HepG2 (cell line): Measurements from ENCODE around the gene CMTM5. TPM values are rescaled to one million over a fixed set of nuclear protein-coding genes. Genes with fewer than 3 reads are reported as not detected.
"Not testable (repeated sequence)": the region's sequence is repeated elsewhere in the genome, so short reads cannot be mapped to it uniquely, and the experiment has no call there.

ENCODE experiments used
- ATAC-seq: fragments of 200-7000 bp; cut with Tn5 transposase; 3 replicates; pipeline ENCODE4 v1.9.1; 2020; ENCODE audit warnings: mild to moderate bottlenecking, moderate library complexity
- BruUV-seq: library from RNA; stranded (reverse); fragments of 400-500 nt; replicated peaks from 2 replicates; lab custom pipeline; 2021; lab: Mats Ljungman, UMichigan
- CTCF ChIA-PET: fragments of 300-600 bp; formaldehyde crosslinking; extraction: SDS; loops from one replicate; lab custom pipeline; 2021; ENCODE audit warnings: low total read pairs, inconsistent platforms, low intra/inter-chr PET ratio; lab: Yijun Ruan, JAX
- POLR2A ChIA-PET: fragments of 350-600 bp; sonication (Branson Sonifier 250); formaldehyde crosslinking; loops from one replicate; lab custom pipeline; 2020; ENCODE audit warnings: antibody characterized with exemption, inconsistent platforms; lab: Yijun Ruan, JAX
- DNase-seq: peaks from one replicate; pipeline ENCODE4 v3.0.0-alpha.2; 2015; ENCODE audit warnings: low spot score
- FAIRE-seq: peaks from 3 replicates; lab custom pipeline; 2011; peaks lifted over from hg19 to GRCh38; lab: Jason Lieb, UNC
- H2AFZ ChIP-seq: one replicate; pipeline ENCODE4 v1.6.1; 2011; ENCODE audit warnings: low read length, inconsistent platforms
- H3K27ac ChIP-seq: fragments of 300-600 bp; 3 replicates; pipeline ENCODE4 v1.8.0; 2011; ENCODE audit warnings: mixed run types, mild to moderate bottlenecking, mixed read lengths, low read length, inconsistent platforms; ENCODE audit not compliant: insufficient read depth; ENCODE audit errors: extremely low read length
- H3K27me3 ChIP-seq, 2 experiments: fragments of 200-600 bp in 1 of 2; 2 replicates in 1 of 2; 3 replicates in 1 of 2; pipeline versions ENCODE4 v1.6.0 to v1.8.0; 2011; ENCODE audit warnings: low read length in 2 of 2, mild to moderate bottlenecking in 2 of 2, moderate library complexity in 2 of 2, inconsistent platforms in 1 of 2; ENCODE audit not compliant: insufficient read depth in 2 of 2, control insufficient read depth in 1 of 2
- H3K36me3 ChIP-seq, 2 experiments: fragments of 200-600 bp in 1 of 2; replicated peaks in 1 of 2; 2 replicates in 1 of 2; 3 replicates in 1 of 2; pipeline versions ENCODE4 v1.5.1 to v1.8.0; 2011; ENCODE audit warnings: low read length in 2 of 2, inconsistent platforms in 1 of 2; ENCODE audit not compliant: insufficient read depth in 2 of 2, control insufficient read depth in 1 of 2
- H3K4me1 ChIP-seq: 2 replicates; pipeline ENCODE4 v1.5.1; 2012; ENCODE audit warnings: low read length, inconsistent platforms; ENCODE audit not compliant: insufficient read depth
- H3K4me2 ChIP-seq: 2 replicates; pipeline ENCODE4 v1.6.0; 2011; ENCODE audit warnings: low read depth, low read length, inconsistent platforms
- H3K4me3 ChIP-seq, 3 experiments: fragments of 200-600 bp in 1 of 3; sonication (generic), shearing (Covaris generic) in 1 of 3; replicated peaks in 1 of 3; 2 replicates each; pipeline ENCODE4 v1.5.1; 2011 to 2016; ENCODE audit warnings: low read length in 3 of 3, inconsistent platforms in 2 of 3, low read depth in 2 of 3, mild to moderate bottlenecking in 2 of 3, control low read depth in 1 of 3, mixed read lengths in 1 of 3; ENCODE audit not compliant: insufficient read depth in 1 of 3
- H3K79me2 ChIP-seq: one replicate; pipeline ENCODE4 v1.6.1; 2011; ENCODE audit warnings: low read length, inconsistent platforms; ENCODE audit not compliant: insufficient read depth
- H3K9ac ChIP-seq: 2 replicates; pipeline ENCODE4 v1.6.0; 2011; ENCODE audit warnings: mild to moderate bottlenecking, low read depth, low read length, inconsistent platforms; ENCODE audit not compliant: insufficient read depth
- H3K9me3 ChIP-seq: 2 replicates; pipeline ENCODE4 v1.5.1; 2012; ENCODE audit warnings: mild to moderate bottlenecking, low read length
- H4K20me1 ChIP-seq: 2 replicates; pipeline ENCODE4 v1.6.0; 2011; ENCODE audit warnings: inconsistent platforms, mild to moderate bottlenecking, low read length, moderate library complexity; ENCODE audit not compliant: insufficient read depth
- CENPX ChIP-seq: sonication (generic); formaldehyde crosslinking; IDR thresholded peaks from 2 replicates; pipeline ENCODE4 v1.9.0; 2021; ENCODE audit warnings: mild to moderate bottlenecking, missing genetic modification reagents, moderate library complexity
- IKZF1 ChIP-seq: fragments of 450-650 bp; IDR thresholded peaks from 2 replicates; pipeline ENCODE4 v1.7.1; 2016
- NFIB ChIP-seq: sonication (generic); formaldehyde crosslinking; IDR thresholded peaks from 2 replicates; pipeline ENCODE4 v1.9.0; 2021; ENCODE audit warnings: missing genetic modification reagents, mild to moderate bottlenecking, borderline replicate concordance
- NR2C2 ChIP-seq: sonication (generic); formaldehyde crosslinking; IDR thresholded peaks from 2 replicates; pipeline ENCODE4 v1.4.0; 2020; ENCODE audit warnings: missing genetic modification reagents, mild to moderate bottlenecking, moderate library complexity, borderline replicate concordance
- NR2F6 ChIP-seq, 2 experiments: IDR thresholded peaks; 2 replicates each; pipeline ENCODE4 v1.6.1; 2016; ENCODE audit warnings: antibody characterized with exemption in 1 of 2, mild to moderate bottlenecking in 1 of 2
- RXRA ChIP-seq: sonication (generic); formaldehyde crosslinking; IDR thresholded peaks from 2 replicates; pipeline ENCODE4 v1.5.1; 2020; ENCODE audit warnings: missing genetic modification reagents
- TMF1 ChIP-seq: sonication (generic); formaldehyde crosslinking; IDR thresholded peaks from 2 replicates; pipeline ENCODE4 v1.8.1; 2022; ENCODE audit warnings: low read depth, missing genetic modification reagents
- ZNF264 ChIP-seq: sonication (generic); formaldehyde crosslinking; IDR thresholded peaks from 2 replicates; pipeline ENCODE4 v1.4.0; 2020; ENCODE audit warnings: missing genetic modification reagents
- ZNF704 ChIP-seq: sonication (generic); formaldehyde crosslinking; IDR thresholded peaks from 2 replicates; pipeline ENCODE4 v1.8.1; 2023; ENCODE audit warnings: mild to moderate bottlenecking, inconsistent platforms, moderate library complexity, missing genetic modification reagents, borderline replicate concordance
- ZNF83 ChIP-seq: sonication (generic); formaldehyde crosslinking; IDR thresholded peaks from 2 replicates; pipeline ENCODE4 v1.4.0; 2020; ENCODE audit warnings: missing genetic modification reagents, mild to moderate bottlenecking, borderline replicate concordance
- WGBS: methylation state at CpG from one replicate; pipeline ENCODE4 v1.1.6; 2017; ENCODE audit warnings: low lambda C conversion rate; 5-methylcytosine and 5-hydroxymethylcytosine counted together
- in situ Hi-C: cut with HindIII; loops from 2 replicates; pipeline ENCODE4 v1.10.0; 2017; ENCODE audit warnings: low pct_unique_long_range_greater_than_20kb; ENCODE audit not compliant: extremely low pct_ligation_motif_present
- intact Hi-C: fragments of 100-400 bp; cut with micrococcal nuclease; formaldehyde crosslinking; loops from one replicate; pipeline ENCODE4 v1.10.0; 2022; ENCODE audit not compliant: unreplicated experiment
- polyA plus RNA-seq, 8 experiments: library from polyadenylated mRNA; depleted of rRNA in 3 of 8; stranded (reverse) in 7 of 8; unstranded in 1 of 8; fragments of >200 nt; fragmentation: Illumina TruSeq in 4 of 8; extraction: Trizol in 4 of 8; gene quantifications; 2 replicates each; pipeline versions ENCODE4 v1.2.1 to v1.2.3, GENCODE V29; 2011 to 2016; ENCODE audit warnings: low read depth in 4 of 8, missing spikeins in 1 of 8, mixed read lengths in 1 of 8; ENCODE audit not compliant: insufficient read depth in 1 of 8
- total RNA-seq, 5 experiments: library from RNA; depleted of rRNA; stranded (reverse); fragments of >200 nt; fragmentation: Illumina TruSeq; extraction: Trizol; gene quantifications; 2 replicates each; pipeline ENCODE4 v1.2.3, GENCODE V29; 2016; ENCODE audit warnings: low read depth in 1 of 5
- TF ChIP-seq, protein P1 (sequence below): sonication (generic); formaldehyde crosslinking; IDR thresholded peaks from 2 replicates; pipeline ENCODE4 v1.5.0; 2020; ENCODE audit warnings: missing genetic modification reagents, mild to moderate bottlenecking, borderline replicate concordance

CMTM5 gene
- total and polyA plus RNA-seq, 2 of the 13 experiments (the other 11 are each of a cell fraction or from before 2014, with no cell fraction given): not detected

- 53% methylated on average over 6 of the region's 6 CpGs for WGBS
- Histone ChIP-seq H3K36me3 (no peaks in the 10 kb centered on the region), H3K27me3 (peaks cover 3 to 52% of the 10 kb centered on the region in 2 experiments; a peak in 4 of 5 replicates), H2AFZ (no peak overlapping the region), H3K27ac (no peak overlapping the region), H3K4me3 (no peak overlapping the region), H3K79me2 (no peaks in the 10 kb centered on the region), H3K4me1 (no peaks in the 10 kb centered on the region), H3K9ac (no peak overlapping the region), H3K9me3 (no peaks in the 10 kb centered on the region), H3K4me2 (no peak overlapping the region), H4K20me1 (no peaks in the 10 kb centered on the region)
- ATAC-seq: no peak
- FAIRE-seq: no peak
- in situ Hi-C loops (no loop called here), intact Hi-C loops (no loop called here)
- ChIA-PET CTCF (no interaction called here), POLR2A (interaction anchor here (1.7 kb wide), 1 partner anchor 13 kb away, joined by 3 read pairs; no protein-coding TSS in a partner anchor)
- TF ChIP-seq NR2C2 (CRISPR knock-in tag) (peak; percentile 35; the same call in 1 of the 2 replicates), IKZF1 (no peak), NR2F6 (IDR thresholded peaks at IDR 0.05) (peak; percentile 23; the same call in 1 of the 2 replicates), NR2F6 (CRISPR knock-in tag; IDR thresholded peaks at IDR 0.05) (no peak), RXRA (CRISPR knock-in tag) (0 out of 2 replicates have a peak, but pooled peaks have one; percentile 20)
- DNase-seq: no peak
- no TSS peak for BruUV-seq
These were observed 46.8 kb downstream of the CMTM5 start for GRCh38 chr14:23423657-23424056.

GRCh38 chr14:23425169-23425568 lies 48.3 kb downstream of the CMTM5 start:
- H3K9me3 ChIP-seq: no peaks in the 10 kb centered on the region
- CTCF ChIA-PET: no interaction called here
- no peak overlapping the region for H3K4me3 ChIP-seq
- no peaks in the 10 kb centered on the region for H3K36me3 ChIP-seq
- no peaks in the 10 kb centered on the region for H4K20me1 ChIP-seq
- TF ChIP-seq ZNF83 (CRISPR knock-in tag) (no peak), CENPX (no peak), TMF1 (no peak), ZNF264 (CRISPR knock-in tag) (no peak), ZNF704 (CRISPR knock-in tag) (no peak), NFIB (CRISPR knock-in tag) (0 out of 2 replicates have a peak, but pooled peaks have one; percentile 61)
- TF ChIP-seq, protein P1, sequence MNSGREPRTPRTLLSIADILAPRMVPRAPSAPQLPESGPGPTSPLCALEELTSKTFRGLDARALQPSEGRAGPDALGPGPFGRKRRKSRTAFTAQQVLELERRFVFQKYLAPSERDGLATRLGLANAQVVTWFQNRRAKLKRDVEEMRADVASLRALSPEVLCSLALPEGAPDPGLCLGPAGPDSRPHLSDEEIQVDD (CRISPR knock-in tag): no peak
- no TSS peak for BruUV-seq
- H2AFZ ChIP-seq: no peak overlapping the region
- H3K4me1 ChIP-seq: no peaks in the 10 kb centered on the region
- POLR2A ChIA-PET: no interaction called here
- H3K79me2 ChIP-seq: no peaks in the 10 kb centered on the region
- 12% methylated on average over 10 of the region's 10 CpGs for WGBS
- intact Hi-C loops (no loop called here), in situ Hi-C loops (no loop called here)
- H3K9ac ChIP-seq: no peak overlapping the region
- H3K27ac ChIP-seq: no peak overlapping the region
- FAIRE-seq: no peak
- no peak for ATAC-seq
- DNase-seq: no peak
- no peak overlapping the region for H3K4me2 ChIP-seq
- peaks cover 0 to 43% of the 10 kb centered on the region in 2 experiments; a peak in 4 of 5 replicates for H3K27me3 ChIP-seq

GRCh38 chr14:23425798-23426197 lies 49.0 kb downstream of the CMTM5 start:
- H3K4me3 ChIP-seq, H3K36me3 ChIP-seq, H3K4me2 ChIP-seq, H2AFZ ChIP-seq, H3K9me3 ChIP-seq, H3K4me1 ChIP-seq, H3K27ac ChIP-seq, H3K9ac ChIP-seq, POLR2A ChIA-PET, CTCF ChIA-PET, DNase-seq, H3K79me2 ChIP-seq, in situ Hi-C loops, ATAC-seq, FAIRE-seq, BruUV-seq, H4K20me1 ChIP-seq, intact Hi-C loops: not testable (repeated sequence)
- H3K27me3 ChIP-seq: peaks cover 0 to 41% of the 10 kb centered on the region in 2 experiments; a peak in 4 of 5 replicates
- 50% methylated on average over 6 of the region's 6 CpGs for WGBS
